ENCODE data around the gene FREY1.

Gene FREY1

GRCh38 chr11:45892856-45893255, 14.2 kb downstream of the FREY1 start:
- Histone ChIP-seq H3K4me2 (ENCODE audit: low read length) (no peak overlapping the region), H3K4me1 (ENCODE audit: control insufficient read depth, low read length) (no peaks in the 10 kb centered on the region), H3K79me2 (ENCODE audit: control insufficient read depth, low read length) (no peaks in the 10 kb centered on the region), H3K4me3 (ENCODE audit: low read length) (no peak overlapping the region), H3K27ac (ENCODE audit: low read depth, low read length) (no peak overlapping the region), H3K9me3 (ENCODE audit: control insufficient read depth, insufficient read depth, low read length) (no peaks in the 10 kb centered on the region), H3K36me3 (ENCODE audit: control insufficient read depth, low read length) (no peaks in the 10 kb centered on the region), H4K20me1 (ENCODE audit: control insufficient read depth, insufficient read depth, low read depth, low read length) (no peaks in the 10 kb centered on the region), H3K27me3 (ENCODE audit: control insufficient read depth, low read length) (peaks cover 4% of the 10 kb centered on the region; the same call in 1 of the 2 replicates), H3K9me2 (replicated peaks; ENCODE audit: control insufficient read depth, low read length) (no peaks in the 10 kb centered on the region), H3F3A (ENCODE audit: control insufficient read depth, insufficient read depth) (no peaks in the 10 kb centered on the region)
- no peak for TF ChIP-seq CTCF (IDR thresholded peaks at IDR 0.05; ENCODE audit: low read depth, low read length, poor library complexity, severe bottlenecking)
- no peak for TF ChIP-seq EZH2phosphoT487 (IDR thresholded peaks at IDR 0.05; ENCODE audit: borderline replicate concordance, low read length)

- Histone ChIP-seq H3K79me2 (ENCODE audit: control insufficient read depth, low read length) (no peaks in the 10 kb centered on the region), H3F3A (ENCODE audit: control insufficient read depth, insufficient read depth) (no peaks in the 10 kb centered on the region), H4K20me1 (ENCODE audit: control insufficient read depth, insufficient read depth, low read depth, low read length) (0 out of 2 replicates have a peak, but pooled peaks cover 4% of the 10 kb centered on the region), H3K9me2 (replicated peaks; ENCODE audit: control insufficient read depth, low read length) (no peaks in the 10 kb centered on the region), H3K27me3 (ENCODE audit: control insufficient read depth, low read length) (0 out of 2 replicates have a peak, but pooled peaks cover 3% of the 10 kb centered on the region), H3K4me3 (ENCODE audit: low read length) (no peak overlapping the region), H3K9me3 (ENCODE audit: control insufficient read depth, insufficient read depth, low read length) (no peaks in the 10 kb centered on the region), H3K4me1 (ENCODE audit: control insufficient read depth, low read length) (peaks cover under 1% of the 10 kb centered on the region; the same call in 1 of the 2 replicates), H3K27ac (ENCODE audit: low read depth, low read length) (no peak overlapping the region), H3K36me3 (ENCODE audit: control insufficient read depth, low read length) (no peaks in the 10 kb centered on the region), H3K4me2 (ENCODE audit: low read length) (no peak overlapping the region)
- no peak for TF ChIP-seq EZH2phosphoT487 (IDR thresholded peaks at IDR 0.05; ENCODE audit: borderline replicate concordance, low read length)
Observed at GRCh38 chr11:45890886-45891550, 16.1 kb downstream of the FREY1 start.

GRCh38 chr11:45889966-45890365, 17.1 kb downstream of the FREY1 start:
- TF ChIP-seq CTCF (IDR thresholded peaks at IDR 0.05; ENCODE audit: low read depth, low read length, poor library complexity, severe bottlenecking): no peak
- TF ChIP-seq EZH2phosphoT487 (IDR thresholded peaks at IDR 0.05; ENCODE audit: borderline replicate concordance, low read length): no peak
- Histone ChIP-seq H3K27ac (ENCODE audit: low read depth, low read length) (no peak overlapping the region), H3K27me3 (ENCODE audit: control insufficient read depth, low read length) (0 out of 2 replicates have a peak, but pooled peaks cover 7% of the 10 kb centered on the region), H3K9me2 (replicated peaks; ENCODE audit: control insufficient read depth, low read length) (no peaks in the 10 kb centered on the region), H4K20me1 (ENCODE audit: control insufficient read depth, insufficient read depth, low read depth, low read length) (0 out of 2 replicates have a peak, but pooled peaks cover 5% of the 10 kb centered on the region), H3K4me2 (ENCODE audit: low read length) (no peak overlapping the region), H3K36me3 (ENCODE audit: control insufficient read depth, low read length) (no peaks in the 10 kb centered on the region), H3K79me2 (ENCODE audit: control insufficient read depth, low read length) (no peaks in the 10 kb centered on the region), H3K9me3 (ENCODE audit: control insufficient read depth, insufficient read depth, low read length) (no peaks in the 10 kb centered on the region), H3K4me1 (ENCODE audit: control insufficient read depth, low read length) (peaks cover 7% of the 10 kb centered on the region), H3F3A (ENCODE audit: control insufficient read depth, insufficient read depth) (no peaks in the 10 kb centered on the region), H3K4me3 (ENCODE audit: low read length) (no peak overlapping the region)

GRCh38 chr11:45889555-45889954, 17.5 kb downstream of the FREY1 start:
- no peak overlapping the region for H3K27ac ChIP-seq (ENCODE audit: low read depth, low read length)
- no peaks in the 10 kb centered on the region for H3K36me3 ChIP-seq (ENCODE audit: control insufficient read depth, low read length)
- TF ChIP-seq CTCF (IDR thresholded peaks at IDR 0.05; ENCODE audit: low read depth, low read length, poor library complexity, severe bottlenecking) (no peak), EZH2phosphoT487 (IDR thresholded peaks at IDR 0.05; ENCODE audit: borderline replicate concordance, low read length) (no peak)
- no peak overlapping the region for H3K4me2 ChIP-seq (ENCODE audit: low read length)
- H3K4me1 ChIP-seq (ENCODE audit: control insufficient read depth, low read length): peaks cover 8% of the 10 kb centered on the region
- no peak overlapping the region for H3K4me3 ChIP-seq (ENCODE audit: low read length)
- H4K20me1 ChIP-seq (ENCODE audit: control insufficient read depth, insufficient read depth, low read depth, low read length): 0 out of 2 replicates have a peak, but pooled peaks cover 5% of the 10 kb centered on the region
- 0 out of 2 replicates have a peak, but pooled peaks cover 7% of the 10 kb centered on the region for H3K27me3 ChIP-seq (ENCODE audit: control insufficient read depth, low read length)
- no peaks in the 10 kb centered on the region for H3K9me3 ChIP-seq (ENCODE audit: control insufficient read depth, insufficient read depth, low read length)
- no peaks in the 10 kb centered on the region for H3K79me2 ChIP-seq (ENCODE audit: control insufficient read depth, low read length)
- H3K9me2 ChIP-seq (replicated peaks; ENCODE audit: control insufficient read depth, low read length): no peaks in the 10 kb centered on the region
- H3F3A ChIP-seq (ENCODE audit: control insufficient read depth, insufficient read depth): no peaks in the 10 kb centered on the region

Data from DOHH2 (cell line).